Endothelial cell of umbilical vein (primary cell): ENCODE data around the gene GPX1.

ENCODE experiments used
- POLR2A ChIP-seq: IDR thresholded peaks from 2 replicates; pipeline ENCODE4 v1.6.1; 2012; ENCODE audit warnings: low read depth, mild to moderate bottlenecking, control low read depth, low read length
- POLR2AphosphoS5 ChIP-seq: IDR thresholded peaks from 2 replicates; pipeline ENCODE4 v1.6.1; 2012; ENCODE audit warnings: low read depth, mild to moderate bottlenecking, control low read depth, low read length, moderate library complexity; ENCODE audit not compliant: insufficient read depth
- TF ChIP-seq, protein P1 (sequence below), 2 donors: IDR thresholded peaks; 1 replicate in 1 of 2; 2 replicates in 1 of 2; pipeline ENCODE4 v1.5.1; 2011; ENCODE audit warnings: low read length in 2 of 2, mild to moderate bottlenecking in 2 of 2, moderate library complexity in 2 of 2, control low read depth in 1 of 2, inconsistent platforms in 1 of 2, low read depth in 1 of 2; ENCODE audit not compliant: insufficient read depth in 1 of 2; ENCODE audit errors: extremely low read depth in 1 of 2
- TF ChIP-seq, protein P2 (sequence below): IDR thresholded peaks from 2 replicates; pipeline ENCODE4 v1.6.1; 2011; ENCODE audit not compliant: insufficient read depth, insufficient read length

- TF ChIP-seq, protein P1, sequence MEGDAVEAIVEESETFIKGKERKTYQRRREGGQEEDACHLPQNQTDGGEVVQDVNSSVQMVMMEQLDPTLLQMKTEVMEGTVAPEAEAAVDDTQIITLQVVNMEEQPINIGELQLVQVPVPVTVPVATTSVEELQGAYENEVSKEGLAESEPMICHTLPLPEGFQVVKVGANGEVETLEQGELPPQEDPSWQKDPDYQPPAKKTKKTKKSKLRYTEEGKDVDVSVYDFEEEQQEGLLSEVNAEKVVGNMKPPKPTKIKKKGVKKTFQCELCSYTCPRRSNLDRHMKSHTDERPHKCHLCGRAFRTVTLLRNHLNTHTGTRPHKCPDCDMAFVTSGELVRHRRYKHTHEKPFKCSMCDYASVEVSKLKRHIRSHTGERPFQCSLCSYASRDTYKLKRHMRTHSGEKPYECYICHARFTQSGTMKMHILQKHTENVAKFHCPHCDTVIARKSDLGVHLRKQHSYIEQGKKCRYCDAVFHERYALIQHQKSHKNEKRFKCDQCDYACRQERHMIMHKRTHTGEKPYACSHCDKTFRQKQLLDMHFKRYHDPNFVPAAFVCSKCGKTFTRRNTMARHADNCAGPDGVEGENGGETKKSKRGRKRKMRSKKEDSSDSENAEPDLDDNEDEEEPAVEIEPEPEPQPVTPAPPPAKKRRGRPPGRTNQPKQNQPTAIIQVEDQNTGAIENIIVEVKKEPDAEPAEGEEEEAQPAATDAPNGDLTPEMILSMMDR (IDR thresholded peaks at IDR 0.05; ENCODE audit: extremely low read depth in 1 of 2, insufficient read depth in 1 of 2, low read depth in 1 of 2, low read length in 2 of 2): no peak
- TF ChIP-seq POLR2AphosphoS5 (no peak), POLR2A (no peak)
- TF ChIP-seq, protein P2, sequence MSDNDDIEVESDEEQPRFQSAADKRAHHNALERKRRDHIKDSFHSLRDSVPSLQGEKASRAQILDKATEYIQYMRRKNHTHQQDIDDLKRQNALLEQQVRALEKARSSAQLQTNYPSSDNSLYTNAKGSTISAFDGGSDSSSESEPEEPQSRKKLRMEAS: no peak
Observed at GRCh38 chr3:49399461-49399860, 41.3 kb upstream of the GPX1 start.
